AG09319 (cell line): ENCODE results near the gene SESN2.

Source experiments
- DNase-seq: peaks from one replicate; pipeline ENCODE4 v3.0.0-alpha.2; 2010; ENCODE audit warnings: low read depth; ENCODE audit errors: extremely low read depth
- CTCF ChIP-seq: IDR thresholded peaks from 2 replicates; pipeline ENCODE4 v1.5.1; 2011; ENCODE audit warnings: low read depth, mild to moderate bottlenecking, inconsistent platforms, low read length, moderate library complexity

SESN2 gene

GRCh38 chr1:28233264-28233606 is 26.1 kb upstream of the SESN2 start:
- DNase-seq: no peak

GRCh38 chr1:28235755-28236655 is 23.3 kb upstream of the SESN2 start, which contains the start of gene ATP5IF1:
ATP5IF1 (plus strand) TSS chr1:28236124; CDS start chr1:28236184, 60 bp downstream.
- TF ChIP-seq CTCF: no peak
- peak; percentile 94 for DNase-seq

More at GRCh38 chr1:28233264-28233606, 26.1 kb upstream of the SESN2 start:
- no peak for TF ChIP-seq CTCF

GRCh38 chr1:28236656-28237322 is 22.5 kb upstream of the SESN2 start:
- no peak for DNase-seq
- TF ChIP-seq CTCF: no peak

GRCh38 chr1:28239004-28239403 is 20.3 kb upstream of the SESN2 start:
- no peak for DNase-seq
- no peak for TF ChIP-seq CTCF

GRCh38 chr1:28240024-28240423 is 19.3 kb upstream of the SESN2 start:
- TF ChIP-seq CTCF: no peak
- no peak for DNase-seq

GRCh38 chr1:28241638-28242241 is 17.6 kb upstream of the SESN2 start:
- no peak for TF ChIP-seq CTCF
- DNase-seq: no peak

GRCh38 chr1:28243685-28244311 is 15.5 kb upstream of the SESN2 start:
- TF ChIP-seq CTCF: no peak
- DNase-seq: no peak
